Activated CD8-positive, alpha-beta memory T cell treated with anti-CD3 and anti-CD28 coated beads for 48 hours (primary cell): ENCODE results near the gene OTULIN.

Experiments
- DNase-seq, 3 experiments: peaks; one replicate each; pipeline ENCODE4 v3.0.0-alpha.2; 2020; ENCODE audit warnings: low read depth in 2 of 3, low spot score in 2 of 3

The OTULIN gene

DNA sequence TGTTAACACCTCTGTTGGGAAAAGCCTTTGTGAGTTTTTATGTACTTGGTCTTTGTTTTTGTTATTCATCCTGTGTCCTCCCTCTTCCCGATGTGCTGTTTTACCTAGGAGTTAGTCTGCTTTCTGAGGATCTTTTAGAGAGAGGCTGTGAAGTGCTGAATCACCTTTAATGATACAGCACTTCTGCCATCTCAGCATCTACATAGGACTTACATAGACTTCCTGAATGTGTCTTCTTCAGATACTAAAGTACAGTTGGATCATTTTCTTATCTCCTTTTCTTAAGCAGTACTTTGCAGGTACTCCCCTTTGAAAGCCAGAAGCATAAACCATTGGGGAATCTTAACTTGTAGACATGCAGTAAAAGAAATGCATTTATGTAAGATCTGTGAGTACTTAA lies 31.5 kb downstream of the OTULIN start:
- no peak for DNase-seq

DNA sequence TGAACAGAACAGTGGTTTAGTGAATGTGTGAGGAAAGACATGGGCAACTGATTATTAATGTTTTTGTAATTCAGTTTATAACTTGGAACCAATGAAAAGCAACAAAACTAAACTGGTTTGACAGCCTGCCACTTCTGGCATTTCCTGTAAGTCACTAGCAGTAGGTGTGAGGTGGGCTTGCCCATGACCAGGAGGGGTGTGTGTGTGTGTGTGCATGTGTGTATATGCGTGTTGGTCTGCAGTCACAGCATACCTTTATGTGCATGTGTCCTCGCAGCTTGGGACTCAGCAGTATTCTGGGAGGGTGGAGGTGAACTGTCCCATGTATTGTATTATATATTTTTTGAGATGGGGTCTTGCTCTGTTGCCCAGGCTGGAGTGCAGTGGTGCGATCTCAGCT lies 32.3 kb downstream of the OTULIN start:
- DNase-seq: no peak

DNA sequence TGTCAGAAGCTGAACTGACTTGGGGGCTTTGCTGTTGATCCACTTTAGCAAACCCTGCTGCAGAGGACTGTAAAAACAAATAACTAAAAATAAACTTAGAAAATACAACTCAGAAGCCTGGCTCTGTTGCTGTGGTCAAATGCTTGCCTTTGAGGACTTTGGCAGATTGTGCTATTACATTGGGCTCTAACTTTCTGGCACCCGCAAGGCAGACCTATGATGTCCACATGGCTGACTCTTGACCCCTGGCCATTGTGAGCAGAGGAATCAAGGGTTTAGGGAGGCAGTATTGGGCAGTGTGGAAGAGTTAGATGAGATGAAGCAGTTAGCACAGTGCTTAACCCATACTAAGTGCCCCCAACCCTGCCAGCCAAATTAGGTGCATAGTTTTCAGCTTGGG lies 34.0 kb downstream of the OTULIN start:
- DNase-seq: no peak

DNA sequence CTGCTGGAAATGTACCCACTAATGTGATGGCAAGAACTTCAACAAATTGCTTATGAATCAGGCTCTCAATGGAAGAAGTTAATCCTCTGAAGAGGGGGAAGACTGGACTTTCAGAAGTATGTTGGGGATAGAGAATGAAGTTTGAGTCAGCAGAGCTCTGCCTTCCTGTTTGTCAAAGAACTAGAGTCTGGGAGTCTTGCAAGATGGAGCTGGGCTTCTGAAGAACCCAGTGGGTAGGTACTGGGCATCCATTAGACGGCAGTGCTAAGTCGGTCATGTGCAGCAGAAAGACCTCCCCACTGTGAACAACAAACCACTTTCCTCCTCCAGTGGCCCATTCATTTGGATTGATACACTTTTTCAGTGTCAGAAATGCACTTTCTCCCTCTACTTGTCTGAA lies 34.6 kb downstream of the OTULIN start:
- DNase-seq: no peak

DNA sequence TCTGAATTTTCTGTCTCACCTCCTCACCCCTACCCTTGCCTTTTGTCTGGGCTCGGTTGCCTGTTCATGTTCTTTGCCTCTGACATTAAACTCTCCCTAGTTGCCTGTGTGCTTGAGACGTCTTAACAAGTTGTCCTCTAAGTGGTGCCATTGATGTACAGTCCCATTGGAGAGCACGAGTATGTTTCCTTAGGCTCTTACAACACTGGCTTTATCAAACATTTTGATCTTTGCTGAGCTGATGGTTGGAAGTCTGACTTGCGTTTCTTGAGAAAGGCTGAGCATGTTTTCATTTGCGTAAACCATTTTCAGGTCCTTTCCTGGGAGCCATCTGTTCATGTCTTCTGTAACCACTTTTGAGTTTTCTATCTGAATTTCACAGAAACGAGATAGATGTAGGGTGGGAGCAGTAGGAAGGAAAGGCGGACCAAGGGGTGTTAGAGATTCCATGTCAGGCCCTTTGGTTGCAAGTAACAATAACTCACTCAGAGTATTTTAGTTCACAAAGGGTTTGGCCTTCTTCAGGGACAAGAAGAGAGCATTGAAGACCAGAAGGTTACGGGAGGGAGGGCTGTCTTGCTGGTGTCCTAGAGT lies 35.4 kb downstream of the OTULIN start:
- DNase-seq: no peak

DNA sequence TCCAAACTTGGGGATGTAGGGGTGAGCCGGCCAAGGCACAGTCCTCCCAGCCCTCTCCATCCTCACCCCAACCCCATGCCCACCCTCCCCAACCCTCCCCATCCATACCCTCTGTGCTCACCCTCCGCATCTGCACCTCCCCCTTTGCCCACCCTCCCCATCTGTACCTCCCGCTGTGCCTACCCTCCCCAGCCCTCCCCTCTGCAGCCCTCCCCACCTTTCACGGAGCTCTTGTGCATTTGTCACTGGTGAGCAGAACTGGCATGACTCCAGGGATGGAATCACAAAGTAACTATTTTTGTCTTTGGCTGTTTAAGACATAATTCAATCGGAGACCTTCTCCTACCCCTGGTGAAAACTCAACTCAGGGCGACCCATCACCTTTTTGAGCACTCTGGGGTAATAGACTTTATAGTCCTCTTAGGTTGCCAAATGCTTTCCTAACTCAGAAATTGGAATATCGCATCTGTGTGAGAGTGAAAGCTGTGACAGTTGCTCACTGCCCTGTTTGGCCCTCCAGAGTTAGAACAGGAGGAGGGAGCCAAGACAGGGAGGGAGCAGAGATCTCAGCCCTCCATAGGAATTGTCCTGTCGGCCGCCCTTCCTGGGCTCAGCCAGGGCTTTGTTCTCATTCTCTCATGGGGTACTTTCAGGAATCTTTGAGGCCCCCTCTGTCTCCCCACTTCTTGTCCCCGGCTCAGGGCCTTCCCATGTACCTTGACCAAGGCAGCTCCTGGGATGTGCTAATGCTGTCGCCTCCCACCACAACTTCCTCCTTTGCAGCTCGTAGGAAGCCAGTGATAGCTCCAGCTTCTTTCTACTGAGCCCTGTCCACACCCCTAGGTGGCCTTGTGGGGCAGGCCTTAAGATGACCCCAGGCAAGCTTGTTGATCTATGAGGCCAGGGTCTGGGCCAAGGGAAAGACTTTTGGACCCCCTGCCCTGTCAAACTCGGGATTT lies 36.2 kb downstream of the OTULIN start:
- no peak for DNase-seq

DNA sequence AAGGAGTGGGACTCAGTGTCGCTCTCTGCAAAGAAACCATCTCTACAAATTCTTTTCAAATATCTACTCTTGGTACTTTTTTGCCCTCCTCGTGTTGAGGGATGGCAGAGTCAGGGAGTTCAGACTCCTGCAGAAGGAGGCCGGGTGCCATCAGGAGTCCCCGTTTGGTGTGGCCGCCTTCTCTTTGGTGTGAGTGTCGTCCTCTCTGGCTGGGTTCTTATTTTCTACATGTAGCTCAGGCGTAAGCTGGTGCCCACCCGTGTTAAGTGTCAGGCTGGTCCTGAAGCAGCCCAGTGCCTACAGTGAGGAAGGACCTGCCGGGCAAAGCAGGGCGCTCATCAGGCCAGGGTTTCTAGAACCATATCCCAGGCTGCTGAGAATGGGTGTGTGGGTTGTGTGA lies 37.0 kb downstream of the OTULIN start:
- DNase-seq: no peak

DNA sequence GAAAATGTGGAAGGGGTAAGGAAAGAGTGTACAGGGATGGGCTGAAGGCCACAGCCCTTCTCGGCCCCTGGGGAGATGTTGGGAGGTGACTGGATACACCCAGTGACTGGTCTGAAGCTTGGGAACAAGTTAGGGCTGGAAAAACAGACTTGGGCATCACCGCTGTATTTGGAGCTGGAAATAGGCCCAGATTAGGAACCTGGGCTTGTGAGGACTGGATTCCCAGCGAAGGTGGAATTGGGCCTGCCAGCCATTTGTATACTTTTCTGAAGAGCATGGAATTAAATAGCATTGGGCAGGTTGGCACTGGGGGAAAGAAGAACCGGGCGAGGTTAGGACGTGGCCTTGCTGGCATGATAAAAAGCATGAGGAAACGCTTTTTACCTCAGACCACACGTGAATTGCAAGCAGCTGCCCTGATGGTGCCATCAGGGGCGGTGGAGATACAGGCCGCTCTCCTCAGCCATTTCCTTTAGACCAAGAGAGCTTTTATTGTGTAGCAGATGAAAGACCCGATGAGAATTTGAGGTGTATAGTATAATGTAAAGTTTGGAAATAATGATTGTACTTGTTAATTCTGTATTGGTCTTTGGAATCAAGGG lies 37.8 kb downstream of the OTULIN start:
- no peak for DNase-seq

DNA sequence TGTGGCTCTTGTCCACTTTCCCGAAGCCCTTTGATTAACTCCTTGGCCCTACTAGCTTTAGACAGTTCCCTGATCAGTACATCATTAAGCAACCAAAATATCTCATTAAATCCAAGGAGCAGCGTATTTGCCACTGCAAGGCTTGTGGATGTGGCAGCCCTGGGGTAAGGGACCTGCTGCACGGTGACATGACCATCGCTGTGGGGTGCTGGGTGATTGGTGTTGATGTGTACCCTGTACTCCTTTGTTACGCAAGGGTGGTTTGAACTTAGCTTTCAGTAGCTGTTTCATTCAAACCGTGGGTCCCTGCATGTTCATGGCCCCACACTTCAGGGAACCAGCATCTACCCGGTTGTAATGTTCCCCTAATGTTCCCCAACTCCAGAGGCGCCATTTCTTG lies 41.0 kb downstream of the OTULIN start:
- no peak for DNase-seq

DNA sequence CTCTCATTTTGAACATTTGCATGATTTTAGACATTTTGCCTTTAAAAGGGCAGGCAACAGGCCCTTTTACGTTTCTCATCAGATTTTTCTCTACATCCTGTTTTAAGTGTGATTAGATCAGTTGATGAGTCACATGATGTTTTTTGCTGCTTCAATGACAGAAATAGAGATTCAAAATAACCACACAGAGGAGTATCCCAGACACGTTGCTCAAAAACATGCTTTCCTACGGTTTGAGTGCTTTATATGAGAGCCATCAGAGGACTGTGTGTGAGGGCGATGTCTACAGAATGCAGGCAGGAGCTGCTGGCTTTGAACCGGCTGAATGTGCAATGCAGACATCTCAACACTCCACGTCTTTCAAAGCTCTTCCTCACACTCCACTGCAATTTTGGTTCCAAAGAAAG lies 42.1 kb downstream of the OTULIN start:
- no peak for DNase-seq

DNA sequence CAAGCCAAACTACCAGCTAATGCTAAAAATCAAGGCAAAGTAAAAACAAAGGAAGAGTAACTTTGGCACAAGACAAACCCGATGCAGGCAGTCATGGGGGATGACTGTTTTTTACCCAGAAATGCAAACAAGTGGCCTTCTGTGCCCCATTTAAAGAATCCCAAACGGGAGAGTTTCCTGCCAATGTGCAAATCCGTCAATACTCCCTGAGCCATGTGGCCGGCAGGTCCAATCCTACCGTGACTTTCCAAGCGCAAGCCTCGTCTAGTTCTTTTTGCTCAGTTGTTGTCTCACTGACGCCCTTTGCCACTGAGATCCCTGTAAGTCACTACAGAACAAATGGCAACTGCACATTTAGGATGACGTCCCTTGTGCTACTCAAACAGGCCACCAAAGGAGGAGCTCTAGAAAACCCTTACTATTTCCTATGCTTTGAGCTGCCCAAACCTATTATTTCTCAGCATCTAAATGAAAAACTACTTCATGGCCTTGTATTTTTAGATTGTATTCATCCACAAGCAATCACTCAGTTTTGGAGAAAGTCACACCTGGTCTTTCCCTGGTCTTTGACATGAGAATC lies 43.4 kb downstream of the OTULIN start:
- DNase-seq: no peak

DNA sequence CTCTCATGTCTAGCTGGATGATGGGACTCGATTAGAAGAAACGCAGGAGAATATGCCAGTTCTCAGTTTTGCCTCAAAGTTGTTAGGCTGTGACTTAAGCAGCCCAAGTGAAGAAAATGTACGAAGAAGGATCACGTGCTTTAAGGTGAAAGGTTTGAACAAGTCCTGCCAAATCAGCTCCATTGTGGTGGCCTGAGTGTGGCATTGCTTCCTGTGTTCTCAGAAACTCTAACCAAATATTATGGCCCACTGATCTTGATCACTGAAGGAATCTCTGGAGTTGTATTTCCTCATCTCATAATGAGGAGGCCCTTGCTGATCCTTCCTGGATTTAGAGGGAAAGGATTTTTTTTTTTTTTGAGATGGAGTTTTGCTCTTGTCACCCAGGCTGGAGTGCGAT lies 44.0 kb downstream of the OTULIN start:
- no peak for DNase-seq

DNA sequence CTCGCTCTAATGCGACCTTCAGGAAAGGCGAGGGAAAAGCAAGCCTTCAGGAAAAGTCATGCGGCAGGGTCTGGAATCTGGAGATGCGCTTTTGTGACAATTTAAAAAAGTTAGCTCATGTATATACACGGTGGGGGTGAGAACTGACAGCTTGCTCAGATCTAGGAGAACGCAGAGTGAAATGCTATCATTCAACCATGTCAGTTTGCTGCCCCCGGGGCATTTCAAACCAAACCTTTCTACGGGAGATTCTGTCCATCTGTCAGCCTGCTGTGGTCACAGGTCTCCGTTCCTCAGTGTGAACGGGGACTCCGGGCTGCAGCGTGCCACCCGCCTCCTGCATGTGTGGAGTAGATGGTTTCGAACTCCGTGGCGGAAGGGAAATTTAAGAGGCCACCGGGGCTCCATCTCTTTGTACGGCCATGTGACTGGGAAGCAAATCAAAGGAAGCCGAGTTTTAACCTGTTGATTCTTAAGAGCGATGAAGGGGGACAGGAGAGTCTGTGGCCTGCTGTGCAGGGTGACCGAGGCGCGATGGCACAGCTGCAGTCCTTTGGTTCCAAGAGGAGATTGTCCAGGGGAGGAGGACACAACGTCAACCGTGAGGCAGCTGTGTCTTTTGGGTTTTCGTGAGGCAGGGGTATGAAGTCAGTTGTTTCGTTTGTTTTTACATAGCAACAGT lies 45.9 kb downstream of the OTULIN start:
- DNase-seq: no peak

DNA sequence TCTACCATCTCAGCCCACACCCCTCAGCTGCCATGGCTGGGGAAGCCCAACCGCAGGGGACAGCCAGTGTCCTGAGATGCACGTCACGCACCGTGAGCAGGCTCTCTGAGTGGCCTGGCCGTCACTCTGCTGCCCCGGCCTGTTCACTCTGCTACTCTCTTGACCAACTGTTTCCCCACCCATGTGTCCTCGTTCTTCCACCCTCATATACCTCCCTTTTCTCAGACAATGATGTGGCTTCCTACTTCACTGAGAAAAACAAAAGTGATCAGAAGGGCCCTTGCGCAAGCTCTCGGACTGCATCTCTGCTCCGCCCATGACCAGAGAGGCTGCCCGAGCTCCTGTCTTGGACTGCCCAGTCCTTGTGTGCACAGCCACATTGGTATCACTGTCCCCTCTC lies 47.6 kb downstream of the OTULIN start:
- no peak for DNase-seq

DNA sequence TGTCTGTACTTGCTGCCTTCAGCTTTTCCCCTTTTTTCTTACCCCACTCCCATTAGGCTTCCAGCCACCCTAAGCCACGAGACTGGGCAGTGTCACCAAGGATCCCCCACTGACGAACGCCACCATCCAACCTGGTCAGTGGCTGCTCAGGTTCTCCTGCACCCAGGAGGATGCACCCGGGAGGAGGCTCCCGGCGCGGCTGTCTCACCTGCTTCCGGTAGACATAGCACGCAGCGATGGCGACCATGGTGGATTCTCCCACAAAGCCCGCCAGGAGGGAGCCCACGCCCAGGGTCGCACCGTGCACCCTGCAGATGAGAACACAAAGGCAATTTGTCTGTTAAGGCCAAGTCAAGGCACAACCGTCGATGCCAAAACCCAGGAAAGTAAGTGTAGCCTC lies 48.1 kb downstream of the OTULIN start:
- DNase-seq: no peak

DNA sequence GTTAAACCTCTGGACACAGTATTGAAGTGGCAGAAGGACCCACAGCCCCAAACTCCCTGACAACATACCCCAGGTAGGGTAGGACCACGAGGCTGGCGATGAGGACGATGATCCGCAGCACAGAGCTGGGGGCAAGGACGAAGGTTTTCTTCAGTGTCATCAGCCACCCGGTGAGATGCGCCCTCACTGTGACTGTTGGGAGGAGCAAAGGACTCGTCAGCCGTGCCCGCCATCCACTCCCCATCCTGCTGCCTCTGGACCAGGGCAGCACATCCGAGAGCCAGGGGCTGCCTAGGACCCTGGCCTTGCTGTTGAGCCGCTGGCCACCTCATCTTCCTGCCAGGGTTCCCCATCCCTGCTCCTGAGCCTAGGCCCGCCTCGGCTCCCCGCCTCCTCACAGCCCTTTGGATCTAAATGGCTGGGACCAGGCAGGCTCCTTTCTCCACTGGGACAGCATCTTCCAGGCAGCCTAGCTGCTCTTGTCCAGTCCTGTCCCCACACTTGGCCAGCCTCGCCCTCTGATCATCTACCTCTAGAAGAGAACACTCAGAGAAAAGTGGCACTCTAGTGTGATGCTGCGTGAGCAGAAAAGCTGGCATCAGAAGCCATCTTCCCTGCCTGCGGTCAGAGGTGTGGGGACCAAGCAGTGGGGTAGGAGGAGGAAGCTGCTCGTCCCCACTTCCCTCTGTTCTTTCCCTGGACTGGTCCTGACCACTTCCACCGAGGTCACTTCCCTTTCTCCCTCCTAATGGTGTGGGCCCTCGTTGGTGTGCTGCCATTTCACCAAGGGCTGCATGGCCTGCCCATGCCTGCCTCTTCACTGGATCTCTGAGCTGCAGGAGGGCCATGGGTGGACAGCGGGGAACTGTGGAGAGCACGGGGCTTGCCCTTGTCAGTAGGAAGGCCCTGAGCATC lies 49.2 kb downstream of the OTULIN start:
- no peak for DNase-seq

DNA sequence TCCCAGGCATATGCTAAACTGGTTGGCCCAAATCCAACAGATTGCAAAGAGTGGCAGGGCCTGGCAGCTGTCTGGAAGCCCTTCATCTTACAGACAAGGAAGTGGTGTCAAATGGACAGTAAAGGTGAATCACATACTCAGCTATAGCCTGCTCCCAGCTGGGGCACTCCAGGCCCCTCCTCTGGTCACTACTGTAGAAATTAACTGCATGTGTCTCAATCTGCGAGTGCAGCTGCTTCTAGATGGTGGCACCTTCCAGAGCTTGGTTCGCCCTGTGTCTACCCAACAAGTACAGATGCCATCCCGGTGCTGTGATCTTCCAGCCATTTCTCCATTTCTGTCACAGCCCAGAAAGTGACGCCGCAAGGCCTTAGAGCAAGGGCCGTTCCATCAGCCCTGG lies 50.2 kb downstream of the OTULIN start:
- DNase-seq: no peak

DNA sequence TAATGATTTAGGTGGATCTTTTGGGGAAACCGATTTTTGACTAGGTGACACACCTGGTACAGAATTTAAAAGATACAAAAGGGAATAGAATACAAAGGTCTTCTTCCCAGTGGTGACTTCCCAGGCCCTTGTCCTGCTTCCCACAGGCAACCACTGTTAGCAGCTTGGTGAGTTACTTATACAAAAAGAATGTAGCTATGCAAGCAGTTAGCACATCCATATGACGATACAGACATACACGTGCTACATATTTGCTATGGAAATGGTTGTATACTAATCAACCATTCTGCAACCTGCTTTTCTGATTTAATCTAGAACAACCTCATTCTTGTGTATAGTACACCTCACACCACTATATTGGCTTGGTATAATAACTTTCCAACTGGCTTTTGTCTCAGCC lies 51.0 kb downstream of the OTULIN start:
- no peak for DNase-seq

DNA sequence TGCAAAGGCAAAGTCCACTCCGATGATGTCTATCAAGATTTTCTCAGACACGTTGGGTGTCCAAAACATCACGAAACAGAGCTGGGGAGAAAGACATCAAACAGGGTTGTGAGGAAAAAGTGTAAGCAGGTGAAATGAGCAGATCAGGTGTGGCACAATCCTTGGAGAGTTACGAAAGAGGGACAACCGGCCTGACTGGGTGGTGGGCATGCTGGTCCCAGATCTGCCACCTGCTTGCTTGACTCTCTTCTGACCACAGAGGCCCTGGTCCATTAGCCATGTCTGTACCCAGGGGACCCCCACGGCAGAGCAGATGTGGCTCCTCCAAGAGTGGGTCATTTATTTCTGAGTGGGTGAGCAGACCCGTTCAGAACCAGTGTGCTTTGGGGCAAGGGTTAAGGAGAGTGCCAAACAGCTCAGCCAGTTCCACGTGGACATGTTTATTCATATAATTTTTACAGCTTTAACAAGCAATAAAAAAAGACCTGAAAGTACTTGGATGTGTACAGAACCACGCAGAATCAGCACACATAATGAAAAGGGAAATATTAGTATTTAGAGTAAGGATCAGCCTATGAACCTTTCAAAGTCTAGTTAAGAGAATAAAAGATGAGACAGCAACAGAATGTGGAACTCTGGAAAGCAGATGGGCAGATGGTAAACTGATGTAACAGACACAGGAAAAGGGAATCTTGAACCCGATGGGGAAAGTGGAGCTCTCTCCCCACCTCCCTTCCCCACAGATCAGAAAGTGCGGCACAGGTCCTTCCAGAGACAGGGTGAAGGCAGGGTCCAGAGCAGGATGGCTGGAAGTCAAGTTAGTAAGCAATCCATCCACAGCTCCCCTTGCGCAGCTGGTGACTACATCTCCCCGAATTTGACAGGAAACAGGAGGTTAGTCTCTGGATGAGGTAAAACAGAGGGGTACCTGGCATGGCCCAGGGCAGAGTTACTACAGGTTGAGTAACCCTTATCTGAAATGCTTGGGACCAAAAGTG lies 52.5 kb downstream of the OTULIN start:
- DNase-seq: no peak
